HepG2 (cell line): ENCODE results near the gene NDUFAF3.

ENCODE experiments used
- CBX5 ChIP-seq: sonication (generic); formaldehyde crosslinking; IDR thresholded peaks from 2 replicates; pipeline ENCODE4 v1.4.0; 2020; ENCODE audit warnings: missing genetic modification reagents, borderline replicate concordance
- GTF2F1 ChIP-seq: fragments of 150-350 bp; IDR thresholded peaks from 2 replicates; pipeline ENCODE4 v1.6.1; 2014; ENCODE audit warnings: low read length
- JUND ChIP-seq: sonication (generic); formaldehyde crosslinking; IDR thresholded peaks from 2 replicates; pipeline ENCODE4 v1.8.0; 2022; ENCODE audit warnings: mild to moderate bottlenecking, missing genetic modification reagents
- PHB2 ChIP-seq: fragments of 450-650 bp; IDR thresholded peaks from 2 replicates; pipeline ENCODE4 v1.6.1; 2018; ENCODE audit not compliant: partially characterized antibody
- PHF8 ChIP-seq: sonication (generic); formaldehyde crosslinking; IDR thresholded peaks from 2 replicates; pipeline ENCODE4 v1.5.0; 2020; ENCODE audit warnings: missing genetic modification reagents
- POLR2A ChIP-seq, 2 experiments: IDR thresholded peaks; 2 replicates each; pipeline ENCODE4 v1.6.1; 2011; ENCODE audit warnings: low read depth in 2 of 2, low read length in 2 of 2, mild to moderate bottlenecking in 1 of 2, moderate library complexity in 1 of 2; ENCODE audit not compliant: insufficient read depth in 1 of 2
- SKIL ChIP-seq: sonication (generic); formaldehyde crosslinking; IDR thresholded peaks from 2 replicates; pipeline ENCODE4 v1.8.0; 2022; ENCODE audit warnings: missing genetic modification reagents, mild to moderate bottlenecking, moderate library complexity, borderline replicate concordance
- SMC3 ChIP-seq: IDR thresholded peaks from 2 replicates; pipeline ENCODE4 v1.6.1; 2011; ENCODE audit warnings: low read length, improper control_type of control experiment
- YEATS4 ChIP-seq: sonication (generic); formaldehyde crosslinking; IDR thresholded peaks from 2 replicates; pipeline ENCODE4 v1.4.0; 2020; ENCODE audit warnings: missing genetic modification reagents, borderline replicate concordance
- ZNF232 ChIP-seq: sonication (generic); formaldehyde crosslinking; IDR thresholded peaks from 2 replicates; pipeline ENCODE4 v1.4.0; 2020; ENCODE audit warnings: missing genetic modification reagents, borderline replicate concordance
- ZNF33B ChIP-seq: sonication (generic); formaldehyde crosslinking; IDR thresholded peaks from 2 replicates; pipeline ENCODE4 v1.5.1; 2020; ENCODE audit warnings: mild to moderate bottlenecking, missing genetic modification reagents
- ZNF510 ChIP-seq: sonication (generic); formaldehyde crosslinking; IDR thresholded peaks from 2 replicates; pipeline ENCODE4 v1.4.0; 2020; ENCODE audit warnings: low read depth, mild to moderate bottlenecking, missing genetic modification reagents
- TF ChIP-seq, protein P1 (sequence below): sonication (generic); formaldehyde crosslinking; IDR thresholded peaks from 2 replicates; pipeline ENCODE4 v1.5.0; 2020; ENCODE audit warnings: mild to moderate bottlenecking, missing genetic modification reagents, borderline replicate concordance
- TF ChIP-seq, protein P2 (sequence below): sonication (generic); formaldehyde crosslinking; IDR thresholded peaks from 2 replicates; pipeline ENCODE4 v1.5.0; 2020; ENCODE audit warnings: mild to moderate bottlenecking, missing genetic modification reagents, moderate library complexity

DNA sequence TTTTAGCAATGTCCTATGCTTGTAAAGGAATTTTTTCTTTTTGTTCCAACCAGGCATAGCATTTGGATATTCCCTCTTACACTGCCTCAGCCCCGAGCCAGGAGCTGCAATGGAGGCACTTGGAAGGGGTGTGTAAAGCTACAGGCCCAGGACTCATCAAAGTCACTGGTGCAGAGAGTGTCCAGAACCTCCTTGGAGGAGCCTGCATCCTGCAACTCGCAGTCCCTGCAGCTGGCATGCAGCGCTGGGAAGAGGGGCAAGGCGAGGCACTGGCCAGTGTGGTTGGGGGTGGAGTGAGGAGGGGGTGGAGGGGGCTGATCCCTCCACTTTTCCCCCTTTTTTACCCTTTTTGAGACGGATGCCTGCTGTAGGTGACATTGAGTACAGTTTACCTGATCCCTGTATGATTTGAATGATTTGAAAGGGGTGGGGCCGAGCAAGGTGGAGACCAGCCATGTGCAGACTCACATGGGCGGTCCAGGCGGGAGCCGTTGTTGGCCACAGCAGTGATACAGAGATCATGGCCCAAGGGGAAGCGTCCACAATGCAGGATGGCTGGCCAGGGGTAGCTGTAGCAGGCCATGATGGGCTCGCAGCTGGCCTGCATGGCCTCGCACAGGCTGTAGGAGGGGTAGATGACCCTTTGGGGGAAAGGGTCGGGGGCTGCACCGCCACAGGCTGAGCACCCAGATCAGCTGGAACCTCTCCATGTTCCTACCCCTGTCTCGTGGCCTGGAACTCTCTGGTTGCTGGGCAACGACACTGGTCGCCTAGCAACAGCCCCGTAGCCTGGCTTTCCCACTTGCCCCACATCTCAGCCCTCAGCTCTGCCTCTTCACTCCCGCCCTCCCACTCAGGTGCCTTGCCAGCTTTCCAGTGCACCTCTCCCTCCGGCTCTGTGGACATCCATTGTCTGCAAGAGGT lies 23.9 kb upstream of the NDUFAF3 start:
- TF ChIP-seq ZNF33B (CRISPR knock-in tag) (no peak), SKIL (no peak), ZNF232 (CRISPR knock-in tag) (no peak), ZNF510 (CRISPR knock-in tag) (no peak), YEATS4 (CRISPR knock-in tag) (no peak), SMC3 (no peak), GTF2F1 (no peak), CBX5 (CRISPR knock-in tag) (no peak), PHB2 (no peak), PHF8 (CRISPR knock-in tag) (no peak), POLR2A (IDR thresholded peaks at IDR 0.05; ENCODE audit: insufficient read depth in 1 of 2, low read depth in 2 of 2, low read length in 2 of 2) (no peak), JUND (CRISPR knock-in tag) (no peak)
- TF ChIP-seq, protein P1, sequence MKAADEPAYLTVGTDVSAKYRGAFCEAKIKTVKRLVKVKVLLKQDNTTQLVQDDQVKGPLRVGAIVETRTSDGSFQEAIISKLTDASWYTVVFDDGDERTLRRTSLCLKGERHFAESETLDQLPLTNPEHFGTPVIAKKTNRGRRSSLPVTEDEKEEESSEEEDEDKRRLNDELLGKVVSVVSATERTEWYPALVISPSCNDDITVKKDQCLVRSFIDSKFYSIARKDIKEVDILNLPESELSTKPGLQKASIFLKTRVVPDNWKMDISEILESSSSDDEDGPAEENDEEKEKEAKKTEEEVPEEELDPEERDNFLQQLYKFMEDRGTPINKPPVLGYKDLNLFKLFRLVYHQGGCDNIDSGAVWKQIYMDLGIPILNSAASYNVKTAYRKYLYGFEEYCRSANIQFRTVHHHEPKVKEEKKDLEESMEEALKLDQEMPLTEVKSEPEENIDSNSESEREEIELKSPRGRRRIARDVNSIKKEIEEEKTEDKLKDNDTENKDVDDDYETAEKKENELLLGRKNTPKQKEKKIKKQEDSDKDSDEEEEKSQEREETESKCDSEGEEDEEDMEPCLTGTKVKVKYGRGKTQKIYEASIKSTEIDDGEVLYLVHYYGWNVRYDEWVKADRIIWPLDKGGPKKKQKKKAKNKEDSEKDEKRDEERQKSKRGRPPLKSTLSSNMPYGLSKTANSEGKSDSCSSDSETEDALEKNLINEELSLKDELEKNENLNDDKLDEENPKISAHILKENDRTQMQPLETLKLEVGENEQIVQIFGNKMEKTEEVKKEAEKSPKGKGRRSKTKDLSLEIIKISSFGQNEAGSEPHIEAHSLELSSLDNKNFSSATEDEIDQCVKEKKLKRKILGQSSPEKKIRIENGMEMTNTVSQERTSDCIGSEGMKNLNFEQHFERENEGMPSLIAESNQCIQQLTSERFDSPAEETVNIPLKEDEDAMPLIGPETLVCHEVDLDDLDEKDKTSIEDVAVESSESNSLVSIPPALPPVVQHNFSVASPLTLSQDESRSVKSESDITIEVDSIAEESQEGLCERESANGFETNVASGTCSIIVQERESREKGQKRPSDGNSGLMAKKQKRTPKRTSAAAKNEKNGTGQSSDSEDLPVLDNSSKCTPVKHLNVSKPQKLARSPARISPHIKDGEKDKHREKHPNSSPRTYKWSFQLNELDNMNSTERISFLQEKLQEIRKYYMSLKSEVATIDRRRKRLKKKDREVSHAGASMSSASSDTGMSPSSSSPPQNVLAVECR, result no peak
- TF ChIP-seq, protein P2, sequence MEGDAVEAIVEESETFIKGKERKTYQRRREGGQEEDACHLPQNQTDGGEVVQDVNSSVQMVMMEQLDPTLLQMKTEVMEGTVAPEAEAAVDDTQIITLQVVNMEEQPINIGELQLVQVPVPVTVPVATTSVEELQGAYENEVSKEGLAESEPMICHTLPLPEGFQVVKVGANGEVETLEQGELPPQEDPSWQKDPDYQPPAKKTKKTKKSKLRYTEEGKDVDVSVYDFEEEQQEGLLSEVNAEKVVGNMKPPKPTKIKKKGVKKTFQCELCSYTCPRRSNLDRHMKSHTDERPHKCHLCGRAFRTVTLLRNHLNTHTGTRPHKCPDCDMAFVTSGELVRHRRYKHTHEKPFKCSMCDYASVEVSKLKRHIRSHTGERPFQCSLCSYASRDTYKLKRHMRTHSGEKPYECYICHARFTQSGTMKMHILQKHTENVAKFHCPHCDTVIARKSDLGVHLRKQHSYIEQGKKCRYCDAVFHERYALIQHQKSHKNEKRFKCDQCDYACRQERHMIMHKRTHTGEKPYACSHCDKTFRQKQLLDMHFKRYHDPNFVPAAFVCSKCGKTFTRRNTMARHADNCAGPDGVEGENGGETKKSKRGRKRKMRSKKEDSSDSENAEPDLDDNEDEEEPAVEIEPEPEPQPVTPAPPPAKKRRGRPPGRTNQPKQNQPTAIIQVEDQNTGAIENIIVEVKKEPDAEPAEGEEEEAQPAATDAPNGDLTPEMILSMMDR (CRISPR knock-in tag), result no peak
